ENCODE data around the gene TPI1.

Gene TPI1

DNA sequence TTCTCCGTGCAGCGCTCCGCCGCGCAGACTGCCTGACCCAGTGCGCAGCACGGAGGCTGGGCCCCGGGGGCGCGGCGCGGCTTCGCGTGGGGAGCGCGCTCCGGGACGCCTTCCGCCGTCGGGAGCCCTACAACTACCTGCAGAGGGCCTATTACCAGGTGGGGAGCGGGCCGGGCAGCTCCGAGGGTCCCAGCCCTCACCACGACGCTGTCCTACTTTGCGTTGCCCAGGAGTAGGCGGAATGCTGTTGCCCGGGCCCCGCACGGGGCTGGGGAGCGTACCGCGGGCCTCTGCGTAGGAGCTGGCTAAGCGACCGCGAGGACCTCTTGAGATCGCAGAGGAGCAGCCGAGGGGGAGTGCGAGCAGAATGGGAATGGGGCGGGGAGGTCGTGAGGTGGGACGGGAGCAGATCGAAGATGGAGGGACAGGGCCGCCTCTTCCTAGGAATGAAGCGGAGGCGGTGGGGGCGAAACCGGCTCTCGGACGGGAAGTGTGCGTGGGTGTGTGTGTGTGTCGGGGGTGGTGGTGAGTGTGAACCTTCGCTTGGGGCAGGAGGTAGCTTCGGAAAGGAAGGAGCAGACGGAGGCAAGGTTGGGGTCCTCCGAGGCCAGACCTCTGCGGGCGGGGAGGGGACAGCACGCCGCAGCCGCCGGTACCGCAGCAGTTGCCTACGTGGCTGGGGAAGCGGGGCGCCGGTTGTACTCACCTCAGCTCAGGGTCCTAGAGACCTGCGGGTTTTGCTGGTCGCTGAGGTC lies 38.4 kb upstream of the TPI1 start:
- DNase-seq, result peak; percentile 51

DNA sequence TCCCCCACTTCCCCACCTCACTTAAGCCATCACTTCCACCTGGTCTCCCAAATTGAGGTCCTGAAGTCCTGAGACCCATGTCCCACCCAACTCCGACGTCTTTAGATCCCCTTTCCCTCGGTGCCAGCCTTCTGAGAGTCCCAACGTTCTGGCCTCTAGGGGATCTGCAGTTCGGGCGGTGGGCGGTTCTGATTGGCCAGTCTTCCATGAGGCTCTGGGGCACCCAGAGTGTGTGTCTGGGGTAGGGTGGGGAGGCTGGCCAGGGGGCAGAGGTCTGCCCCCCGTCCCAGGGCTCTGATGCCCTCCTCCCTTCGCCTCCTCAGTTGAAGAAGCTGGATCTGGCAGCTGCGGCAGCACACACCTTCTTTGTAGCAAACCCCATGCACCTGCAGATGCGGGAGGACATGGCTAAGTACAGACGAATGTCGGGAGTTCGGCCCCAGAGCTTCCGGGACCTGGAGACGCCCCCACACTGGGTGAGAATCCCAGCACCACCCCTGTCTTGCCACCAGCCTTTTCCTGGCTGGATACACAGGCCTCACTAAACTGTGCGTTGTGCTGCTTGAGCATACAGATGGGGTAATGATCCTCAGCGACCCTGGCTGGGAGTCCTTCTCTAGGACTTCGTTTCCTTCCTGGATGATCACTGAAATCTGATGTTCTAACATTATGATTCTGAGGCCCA lies 37.7 kb upstream of the TPI1 start:
- DNase-seq, result no peak

DNA sequence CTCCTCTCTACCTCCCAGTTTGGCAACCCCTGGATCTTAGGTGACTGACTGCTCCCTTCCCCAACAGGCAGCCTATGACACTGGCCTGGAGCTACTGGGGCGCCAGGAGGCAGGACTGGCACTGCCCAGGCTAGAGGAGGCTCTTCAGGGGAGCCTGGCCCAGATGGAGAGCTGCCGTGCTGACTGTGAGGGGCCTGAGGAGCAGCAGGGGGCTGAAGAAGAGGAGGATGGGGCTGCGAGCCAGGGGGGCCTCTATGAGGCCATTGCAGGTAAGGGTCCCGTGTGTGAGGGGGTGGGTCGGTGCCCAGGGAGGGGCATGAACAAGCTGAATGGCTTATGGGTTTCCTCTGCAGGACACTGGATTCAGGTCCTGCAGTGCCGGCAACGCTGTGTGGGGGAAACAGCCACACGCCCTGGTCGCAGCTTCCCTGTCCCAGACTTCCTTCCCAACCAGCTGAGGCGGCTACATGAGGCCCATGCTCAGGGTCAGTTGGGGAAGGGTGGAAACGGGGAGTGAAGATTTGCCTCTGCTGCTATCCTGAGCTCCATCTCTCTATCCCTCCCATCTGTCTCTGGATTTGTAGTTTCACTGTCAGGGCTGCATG lies 36.9 kb upstream of the TPI1 start:
- DNase-seq, result no peak

DNA sequence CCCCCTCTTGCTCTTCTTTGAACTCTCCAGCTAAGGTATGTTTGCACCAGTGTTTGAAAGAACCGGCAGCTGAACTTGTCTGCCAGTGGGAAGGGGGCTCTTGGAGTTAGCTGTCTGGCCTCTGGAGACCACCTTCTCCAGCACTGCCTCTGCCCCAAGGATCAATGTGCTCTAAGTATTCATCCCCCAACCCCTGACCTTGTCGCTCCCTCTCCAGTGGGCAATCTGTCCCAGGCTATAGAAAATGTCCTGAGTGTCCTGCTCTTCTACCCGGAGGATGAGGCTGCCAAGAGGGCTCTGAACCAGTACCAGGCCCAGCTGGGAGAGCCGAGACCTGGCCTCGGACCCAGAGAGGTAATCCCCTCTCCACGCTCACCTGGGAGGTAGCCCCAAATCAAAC lies 36.3 kb upstream of the TPI1 start:
- DNase-seq, result no peak

DNA sequence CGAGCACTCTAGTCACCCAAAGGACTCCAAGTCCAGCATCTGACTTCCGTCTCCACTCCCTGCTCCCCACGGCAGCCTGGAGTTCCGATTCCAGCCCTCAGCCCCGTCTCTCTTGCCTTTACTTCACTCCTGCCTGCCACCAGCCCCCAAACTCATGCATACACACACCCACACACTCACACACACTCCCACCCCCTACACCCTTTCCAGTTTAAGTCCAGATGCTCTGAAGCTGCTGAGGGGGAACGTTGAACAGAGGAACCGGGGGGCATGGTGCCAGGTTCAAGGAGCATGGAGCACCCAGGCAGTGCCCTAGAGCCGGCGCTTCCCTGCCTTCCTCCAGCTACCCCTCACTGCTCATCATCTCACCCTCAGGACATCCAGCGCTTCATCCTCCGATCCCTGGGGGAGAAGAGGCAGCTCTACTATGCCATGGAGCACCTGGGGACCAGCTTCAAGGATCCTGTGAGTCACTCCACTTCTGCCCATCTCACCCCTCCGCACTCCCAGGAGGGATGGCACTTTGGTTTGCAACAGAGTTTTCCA lies 35.8 kb upstream of the TPI1 start:
- DNase-seq, result no peak

DNA sequence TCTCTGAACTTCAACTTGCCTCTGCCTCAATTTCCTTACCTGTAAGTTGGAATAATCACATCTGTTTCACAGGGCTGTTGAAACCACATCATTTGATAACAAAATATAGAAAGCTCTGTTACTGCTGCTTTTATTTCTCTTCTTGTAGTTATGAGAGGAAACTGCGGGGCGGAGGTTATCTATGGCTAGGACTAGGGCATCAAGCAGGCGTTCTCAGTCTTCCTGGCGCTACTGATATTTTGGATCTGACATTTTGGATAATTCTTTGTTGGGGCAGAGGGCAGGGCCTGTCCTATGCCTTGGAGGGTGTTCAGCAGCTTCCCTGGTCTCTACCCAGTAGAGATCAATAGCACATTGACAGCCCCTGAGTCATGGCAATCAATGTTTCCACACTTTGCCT lies 35.2 kb upstream of the TPI1 start:
- DNase-seq, result no peak

DNA sequence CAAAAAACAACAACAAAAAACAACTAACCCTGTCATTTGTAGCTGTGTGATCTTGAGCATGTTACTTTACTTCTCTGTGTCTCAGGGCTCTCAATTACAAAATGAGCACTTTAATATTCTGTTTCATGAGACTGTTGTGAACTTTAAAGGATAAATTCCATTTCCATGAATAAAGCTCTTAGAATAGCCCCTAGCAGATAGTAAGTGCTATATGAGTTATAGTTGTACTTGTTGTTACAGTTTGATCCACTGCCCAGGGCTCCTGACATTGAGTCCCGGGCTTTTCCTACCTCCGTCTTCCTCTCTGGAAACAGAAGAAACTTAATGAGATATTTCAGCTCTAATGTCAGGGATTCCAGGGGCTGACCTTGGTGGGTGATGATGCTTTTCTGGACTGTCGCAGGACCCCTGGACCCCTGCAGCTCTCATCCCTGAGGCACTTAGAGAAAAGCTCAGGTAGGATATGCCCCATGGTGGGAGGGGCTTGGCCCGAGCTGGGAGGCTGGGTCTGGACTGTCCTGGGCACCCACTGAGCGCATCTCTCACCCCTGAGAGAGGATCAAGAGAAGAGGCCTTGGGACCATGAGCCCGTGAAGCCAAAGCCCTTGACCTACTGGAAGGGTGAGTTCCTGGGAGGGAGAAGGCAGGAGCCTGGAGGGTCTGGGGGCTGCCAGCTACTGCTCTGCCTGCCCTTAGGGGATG lies 34.0 kb upstream of the TPI1 start:
- DNase-seq, result no peak

DNA sequence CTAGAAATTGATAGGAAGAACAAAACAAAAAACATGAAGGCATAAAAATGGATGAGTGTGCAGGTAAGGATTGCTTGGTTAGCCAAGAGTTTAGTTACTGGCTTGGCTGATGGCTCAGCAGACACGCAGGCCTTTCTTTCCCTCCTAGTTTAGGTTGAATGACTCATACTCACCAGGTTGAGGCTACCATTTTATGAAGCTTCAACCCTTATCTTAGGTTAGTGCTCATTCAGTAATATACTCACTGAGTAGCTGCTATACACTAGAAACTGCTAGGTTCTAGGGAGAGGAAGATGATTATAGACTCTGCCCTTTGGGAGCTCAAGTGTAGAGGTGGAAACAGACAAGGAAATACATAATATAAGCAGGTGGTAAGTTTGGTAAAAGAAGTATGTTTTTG lies 33.1 kb upstream of the TPI1 start:
- no peak for DNase-seq

DNA sequence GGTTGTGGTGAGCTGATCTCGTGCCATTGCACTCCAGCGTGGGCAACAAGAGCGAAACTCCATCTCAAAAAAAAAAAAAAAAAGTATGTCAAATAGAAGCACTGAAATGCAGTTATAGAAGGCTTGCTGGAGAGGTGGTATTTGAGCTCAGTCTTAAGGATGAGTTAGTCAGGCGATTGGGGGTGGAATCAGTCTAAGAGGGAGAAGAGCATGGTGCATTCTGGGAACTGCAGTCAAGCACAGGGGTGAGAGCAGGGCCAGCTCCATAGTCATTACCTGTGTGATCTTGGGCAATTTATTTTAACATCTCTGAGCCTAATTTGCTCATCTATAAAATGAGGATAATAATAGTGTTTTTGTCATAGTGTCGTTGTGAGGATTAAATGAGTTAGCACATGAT lies 32.5 kb upstream of the TPI1 start:
- no peak for DNase-seq

DNA sequence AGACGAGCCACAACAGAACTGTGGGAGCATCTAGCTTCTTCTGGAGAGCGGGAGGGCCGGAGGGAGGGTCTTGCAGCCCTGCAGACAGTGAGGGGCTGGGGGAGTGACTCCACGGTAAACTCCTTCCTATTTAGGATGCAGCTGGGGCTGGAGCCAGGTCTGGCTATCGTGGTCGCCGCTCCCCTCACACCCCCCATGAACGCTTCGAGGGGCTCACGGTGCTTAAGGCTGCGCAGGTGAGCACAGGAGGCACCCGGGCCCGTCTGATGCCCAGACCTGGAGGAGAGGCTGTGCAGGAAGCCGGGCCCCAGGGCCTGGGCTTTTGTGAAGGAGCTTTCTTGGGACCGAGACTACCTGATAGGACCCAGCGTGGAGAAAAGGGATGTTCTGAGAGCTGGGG lies 30.5 kb upstream of the TPI1 start:
- DNase-seq, result no peak

DNA sequence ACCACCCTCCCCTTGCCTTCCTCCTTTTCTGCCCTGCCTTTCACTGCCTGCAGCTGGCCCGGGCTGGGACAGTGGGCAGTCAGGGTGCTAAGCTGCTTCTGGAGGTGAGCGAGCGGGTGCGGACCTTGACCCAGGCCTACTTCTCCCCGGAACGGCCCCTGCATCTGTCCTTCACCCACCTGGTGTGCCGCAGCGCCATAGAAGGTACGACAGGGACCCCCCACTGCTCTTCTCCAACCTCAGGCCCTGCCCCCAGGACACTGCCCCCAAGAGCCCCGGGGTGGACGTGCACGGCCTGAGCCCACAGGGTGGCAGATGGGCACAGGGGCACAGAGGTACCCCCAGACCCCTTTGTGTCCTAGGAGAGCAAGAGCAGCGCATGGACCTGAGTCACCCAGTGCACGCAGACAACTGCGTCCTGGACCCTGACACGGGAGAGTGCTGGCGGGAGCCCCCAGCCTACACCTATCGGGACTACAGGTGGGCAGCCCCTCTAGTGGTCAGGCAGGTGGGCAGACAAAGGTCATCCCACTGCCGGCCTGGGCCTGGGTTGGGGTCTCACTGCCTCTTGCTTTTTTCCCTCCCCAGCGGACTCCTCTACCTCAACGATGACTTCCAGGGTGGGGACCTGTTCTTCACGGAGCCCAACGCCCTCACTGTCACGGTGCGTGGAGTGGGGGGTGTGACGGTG lies 29.8 kb upstream of the TPI1 start:
- no peak for DNase-seq

DNA sequence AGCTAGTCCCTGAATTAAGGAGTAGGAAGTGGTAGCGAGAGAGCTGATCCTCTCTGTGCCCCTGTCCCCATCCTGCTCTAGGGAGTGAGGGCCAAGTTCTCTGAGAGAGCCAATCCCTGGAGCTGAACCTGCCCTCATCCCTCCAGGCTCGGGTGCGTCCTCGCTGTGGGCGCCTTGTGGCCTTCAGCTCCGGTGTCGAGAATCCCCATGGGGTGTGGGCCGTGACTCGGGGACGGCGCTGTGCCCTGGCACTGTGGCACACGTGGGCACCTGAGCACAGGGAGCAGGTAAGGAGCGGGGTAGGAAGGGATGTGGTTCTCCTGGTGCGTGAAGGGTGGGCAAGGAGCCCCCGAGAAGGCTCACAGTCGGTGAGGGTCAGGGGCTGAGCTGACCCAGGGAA lies 28.5 kb upstream of the TPI1 start:
- DNase-seq, result no peak

DNA sequence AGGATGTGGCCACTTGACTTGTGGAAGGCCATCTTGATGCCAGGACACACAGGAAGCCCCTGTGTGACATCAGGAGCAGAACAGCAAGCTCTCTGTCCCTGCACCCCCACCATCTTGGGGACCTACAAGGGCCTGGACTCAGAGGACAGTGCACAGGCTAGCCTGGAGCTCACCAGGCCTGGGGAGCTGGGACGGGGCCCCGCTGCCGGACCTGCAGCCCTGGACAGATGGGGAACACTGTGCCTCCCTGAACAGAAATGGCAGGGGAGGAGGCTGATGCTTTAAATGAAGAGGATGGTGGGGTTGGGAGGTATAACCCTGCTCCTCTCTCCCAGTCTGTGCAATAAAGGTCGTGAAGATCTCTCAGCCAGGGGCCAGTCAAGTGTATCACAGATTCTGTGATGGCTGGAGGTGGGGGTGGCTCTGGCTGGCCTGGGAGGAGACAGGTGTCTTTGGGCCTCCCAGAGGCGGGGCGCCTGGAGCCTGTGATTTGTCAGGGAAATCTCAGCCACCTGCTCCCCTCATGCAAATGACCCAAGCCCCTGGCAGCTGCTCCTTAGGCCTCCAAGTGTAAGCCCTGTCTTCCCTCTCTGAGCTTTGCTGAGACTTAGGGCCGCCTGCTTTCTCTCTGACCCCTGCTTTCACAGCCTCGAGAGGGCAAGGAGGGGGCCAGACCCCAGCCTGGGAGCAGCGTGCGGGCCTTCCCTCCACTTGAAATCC lies 27.7 kb upstream of the TPI1 start:
- DNase-seq, result no peak

DNA sequence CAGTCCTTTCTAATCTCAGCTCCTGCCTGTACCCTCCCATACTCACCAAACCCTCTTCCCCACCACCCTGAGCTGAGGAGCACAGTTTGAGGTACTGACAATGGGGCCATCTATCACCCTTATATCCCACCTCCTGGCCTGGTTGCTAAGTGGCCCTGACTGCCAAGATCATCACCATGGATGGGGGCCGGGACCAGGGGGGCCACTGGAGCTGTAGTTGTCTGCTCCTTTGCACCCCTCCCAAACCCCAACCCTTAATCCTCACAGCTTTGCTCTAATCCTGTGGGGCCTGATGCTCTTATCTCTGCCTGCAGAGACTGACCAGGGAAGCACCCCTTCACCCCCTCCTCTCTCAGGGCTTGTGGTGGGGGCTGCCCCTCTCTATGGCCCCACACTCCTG lies 27.0 kb upstream of the TPI1 start:
- peak; percentile 60 for DNase-seq

DNA sequence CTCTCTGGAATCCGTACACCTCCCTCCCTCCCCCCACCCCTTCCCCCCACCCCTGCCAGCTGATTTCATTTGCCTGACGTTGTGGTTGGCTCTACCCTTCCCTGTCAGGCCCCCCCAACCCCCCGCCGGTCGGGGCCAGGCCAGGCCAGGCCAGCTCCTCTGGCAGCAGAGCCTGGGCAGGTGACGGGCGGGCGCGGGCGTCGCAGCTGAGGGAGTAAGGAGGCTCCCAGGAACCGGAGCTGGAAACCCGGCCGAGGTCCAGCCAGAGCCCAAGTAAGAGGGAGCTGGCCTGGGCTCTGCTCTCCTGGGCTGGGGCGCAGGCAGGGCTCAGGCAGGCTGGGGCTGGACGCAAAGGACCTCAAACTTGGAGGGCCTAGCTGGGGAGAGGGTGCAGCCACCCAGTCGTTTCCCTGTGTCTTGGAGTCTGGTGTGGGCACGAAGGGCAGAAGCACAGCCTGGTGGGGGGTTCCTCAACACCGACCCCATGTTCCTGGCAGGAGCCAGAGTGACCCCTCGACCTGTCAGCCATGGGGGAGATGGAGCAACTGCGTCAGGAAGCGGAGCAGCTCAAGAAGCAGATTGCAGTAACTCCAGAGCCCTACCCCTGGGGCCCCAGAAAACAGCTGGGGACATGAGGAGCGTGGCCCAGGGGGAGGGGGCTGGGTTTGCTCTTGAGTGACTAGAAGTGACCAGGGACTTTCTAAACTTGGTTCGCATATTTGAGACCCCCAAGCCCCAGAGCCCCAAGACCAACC lies 26.4 kb upstream of the TPI1 start, which contains the start of gene GNB3:
GNB3 (plus strand) TSS at position 165 of the 755 bp plus-strand sequence; CDS start at position 528, 363 bp downstream.
- DNase-seq, result no peak

DNA sequence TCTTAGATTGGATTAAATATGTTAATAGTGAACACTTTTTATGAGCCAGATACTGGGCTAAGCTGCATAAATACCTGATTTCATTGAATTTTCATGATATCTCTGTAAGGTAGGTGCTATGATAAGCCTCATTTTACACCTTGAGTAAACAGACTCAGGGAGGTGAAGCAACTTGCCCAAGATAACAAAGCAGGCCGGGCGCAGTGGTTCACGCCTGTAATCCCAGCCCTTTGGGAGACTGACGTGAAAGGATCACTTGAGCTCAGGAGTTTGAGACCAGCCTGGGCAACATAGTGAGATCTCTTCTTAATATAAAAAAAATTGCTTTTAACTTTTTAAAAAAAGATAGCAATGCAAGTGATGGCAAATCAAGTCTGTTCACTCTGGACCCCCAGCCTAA lies 25.3 kb upstream of the TPI1 start:
- DNase-seq, result no peak

DNA sequence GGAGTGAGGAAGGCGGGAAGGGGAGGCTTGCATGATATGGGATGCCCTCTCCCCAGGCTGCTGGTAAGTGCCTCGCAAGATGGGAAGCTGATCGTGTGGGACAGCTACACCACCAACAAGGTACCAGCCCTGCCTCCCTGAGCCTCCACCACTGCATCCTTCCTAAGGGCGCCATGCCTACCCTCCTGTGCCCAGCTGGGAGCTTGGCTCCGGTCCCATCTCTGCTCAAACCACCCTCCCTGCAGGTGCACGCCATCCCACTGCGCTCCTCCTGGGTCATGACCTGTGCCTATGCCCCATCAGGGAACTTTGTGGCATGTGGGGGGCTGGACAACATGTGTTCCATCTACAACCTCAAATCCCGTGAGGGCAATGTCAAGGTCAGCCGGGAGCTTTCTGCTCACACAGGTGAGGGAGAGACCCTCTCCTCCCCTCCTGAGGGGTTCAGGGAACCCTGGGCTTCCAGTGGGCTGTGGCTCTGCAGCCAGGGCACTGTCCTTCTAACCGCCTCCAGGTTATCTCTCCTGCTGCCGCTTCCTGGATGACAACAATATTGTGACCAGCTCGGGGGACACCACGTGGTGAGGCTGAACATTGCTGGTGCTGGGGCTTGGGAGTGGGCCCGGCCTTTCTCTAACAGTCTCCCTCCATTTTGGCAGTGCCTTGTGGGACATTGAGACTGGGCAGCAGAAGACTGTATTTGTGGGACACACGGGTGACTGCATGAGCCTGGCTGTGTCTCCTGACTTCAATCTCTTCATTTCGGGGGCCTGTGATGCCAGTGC lies 24.0 kb upstream of the TPI1 start:
- DNase-seq, result peak; percentile 71

DNA sequence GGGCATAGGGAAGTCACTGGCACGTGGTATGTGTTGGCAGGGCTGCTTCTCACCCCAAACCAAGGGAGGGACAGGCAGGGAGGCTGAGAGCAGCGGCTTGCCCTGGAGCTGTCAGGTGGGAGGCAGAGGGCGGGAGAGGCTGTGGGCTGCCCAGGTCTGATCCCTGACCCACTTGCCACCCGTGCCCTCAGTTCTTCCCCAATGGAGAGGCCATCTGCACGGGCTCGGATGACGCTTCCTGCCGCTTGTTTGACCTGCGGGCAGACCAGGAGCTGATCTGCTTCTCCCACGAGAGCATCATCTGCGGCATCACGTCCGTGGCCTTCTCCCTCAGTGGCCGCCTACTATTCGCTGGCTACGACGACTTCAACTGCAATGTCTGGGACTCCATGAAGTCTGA lies 21.9 kb upstream of the TPI1 start:
- no peak for DNase-seq

DNA sequence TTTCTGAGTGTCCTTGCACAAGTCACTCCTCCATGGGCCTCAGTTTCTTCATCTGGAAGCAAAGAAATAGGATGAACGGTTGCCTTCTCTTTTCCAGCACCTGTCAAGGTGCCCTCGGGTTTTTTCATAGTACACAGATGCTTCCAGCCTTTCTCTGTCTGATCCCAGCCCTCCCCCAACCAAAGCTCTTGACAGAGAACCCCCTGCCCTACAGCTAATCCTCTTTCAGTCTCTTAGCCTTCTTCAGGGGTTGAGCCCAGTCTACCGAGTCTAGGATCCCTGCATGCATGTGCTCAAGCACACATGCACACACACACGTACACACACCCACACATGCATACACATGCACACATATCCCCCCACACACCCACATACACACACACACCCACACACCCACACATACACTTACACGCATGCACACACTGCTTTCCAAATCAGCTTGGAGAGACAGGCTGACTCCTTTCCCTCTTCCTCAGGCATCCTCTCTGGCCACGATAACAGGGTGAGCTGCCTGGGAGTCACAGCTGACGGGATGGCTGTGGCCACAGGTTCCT lies 20.9 kb upstream of the TPI1 start:
- no peak for DNase-seq

DNA sequence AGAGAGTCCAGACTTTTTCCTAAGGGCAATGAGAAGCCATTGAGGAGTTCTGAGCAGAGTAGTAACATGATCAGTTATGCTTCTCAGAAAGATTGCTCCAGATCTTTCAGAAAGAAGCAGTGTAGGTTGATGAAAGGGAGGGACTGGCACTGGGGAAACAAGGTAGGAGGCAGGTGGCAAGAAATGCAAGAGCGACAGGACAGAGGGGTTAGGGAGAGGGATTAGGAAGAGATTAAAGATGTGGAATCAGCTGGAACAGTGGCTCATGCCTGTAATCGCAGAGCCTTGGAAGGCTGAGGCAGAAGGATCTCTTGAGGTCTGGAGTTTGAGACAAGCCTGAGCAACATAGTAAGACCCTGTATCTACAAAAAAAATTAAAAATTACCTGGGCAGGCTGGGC lies 19.7 kb upstream of the TPI1 start:
- no peak for DNase-seq

Measured in hematopoietic multipotent progenitor cell treated with erythropoietin and hydrocortisone succinate and interleukin-3 and kit ligand, for 4 days (in vitro differentiated cells).